ENCODE results near the gene COL20A1. TPM values are rescaled to one million over a fixed set of nuclear protein-coding genes. Genes with fewer than 3 reads are reported as not detected.
"Not testable (repeated sequence)": the region's sequence is repeated elsewhere in the genome, so short reads cannot be mapped to it uniquely, and the experiment has no call there.

The COL20A1 gene
- total and polyA plus RNA-seq, 8 donors, result 0.53 to 2.4 TPM; not detected in 6

DNA sequence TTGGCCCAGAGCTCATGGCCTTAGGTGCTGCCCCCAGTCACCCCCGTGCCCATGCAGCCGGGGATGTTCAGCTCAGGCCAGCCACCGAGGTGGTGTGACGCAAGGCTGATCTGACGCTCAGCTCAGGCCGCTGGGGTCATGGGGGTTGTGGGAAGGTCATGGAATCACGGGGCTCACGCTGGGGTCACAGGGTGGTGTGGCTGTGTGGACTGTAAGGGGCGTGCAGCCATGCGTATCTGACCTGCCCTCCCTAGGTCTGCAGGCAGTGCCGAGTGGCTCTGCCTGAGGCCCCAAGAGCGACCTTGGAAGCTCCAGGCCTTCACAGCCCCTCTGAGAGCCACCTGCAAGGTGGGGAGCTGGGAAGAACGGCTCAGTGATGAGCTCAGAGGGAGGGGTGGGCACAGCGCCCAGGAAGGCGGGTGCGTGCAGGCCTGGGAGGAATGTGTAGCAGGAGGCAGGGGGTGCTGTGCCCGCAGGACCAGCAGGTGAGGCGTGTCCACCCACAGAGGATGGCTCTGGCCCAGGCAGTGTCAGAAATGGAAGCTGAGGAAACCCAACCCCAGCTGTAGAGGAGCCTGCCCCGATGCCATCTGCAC lies 40.4 kb downstream of the COL20A1 start:
- intact Hi-C loops (cut with DNase I; ENCODE audit: low total_unique reads), result no loop called here
- 74 to 81% (median 75%) methylated on average over 18 to 19 of the region's 19 CpGs for WGBS, 5 donors
- Histone ChIP-seq H3K4me3 (no peak overlapping the region), H3K4me1 (no peaks in the 10 kb centered on the region), H3K36me3 (no peaks in the 10 kb centered on the region), H3K27me3 (peaks cover 8 to 100% (median 27%) of the 10 kb centered on the region in 3 donors), H3K27ac (no peak overlapping the region), H3K9me3 (peaks cover 0 to 16% (median 4%) of the 10 kb centered on the region in 4 donors)
- no peak for DNase-seq
- TF ChIP-seq POLR2A (IDR thresholded peaks at IDR 0.05) (no peak), POLR2AphosphoS5 (IDR thresholded peaks at IDR 0.05) (no peak), EP300 (IDR thresholded peaks at IDR 0.05) (no peak)
- TF ChIP-seq, protein P1, sequence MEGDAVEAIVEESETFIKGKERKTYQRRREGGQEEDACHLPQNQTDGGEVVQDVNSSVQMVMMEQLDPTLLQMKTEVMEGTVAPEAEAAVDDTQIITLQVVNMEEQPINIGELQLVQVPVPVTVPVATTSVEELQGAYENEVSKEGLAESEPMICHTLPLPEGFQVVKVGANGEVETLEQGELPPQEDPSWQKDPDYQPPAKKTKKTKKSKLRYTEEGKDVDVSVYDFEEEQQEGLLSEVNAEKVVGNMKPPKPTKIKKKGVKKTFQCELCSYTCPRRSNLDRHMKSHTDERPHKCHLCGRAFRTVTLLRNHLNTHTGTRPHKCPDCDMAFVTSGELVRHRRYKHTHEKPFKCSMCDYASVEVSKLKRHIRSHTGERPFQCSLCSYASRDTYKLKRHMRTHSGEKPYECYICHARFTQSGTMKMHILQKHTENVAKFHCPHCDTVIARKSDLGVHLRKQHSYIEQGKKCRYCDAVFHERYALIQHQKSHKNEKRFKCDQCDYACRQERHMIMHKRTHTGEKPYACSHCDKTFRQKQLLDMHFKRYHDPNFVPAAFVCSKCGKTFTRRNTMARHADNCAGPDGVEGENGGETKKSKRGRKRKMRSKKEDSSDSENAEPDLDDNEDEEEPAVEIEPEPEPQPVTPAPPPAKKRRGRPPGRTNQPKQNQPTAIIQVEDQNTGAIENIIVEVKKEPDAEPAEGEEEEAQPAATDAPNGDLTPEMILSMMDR (IDR thresholded peaks at IDR 0.05), result no peak

DNA sequence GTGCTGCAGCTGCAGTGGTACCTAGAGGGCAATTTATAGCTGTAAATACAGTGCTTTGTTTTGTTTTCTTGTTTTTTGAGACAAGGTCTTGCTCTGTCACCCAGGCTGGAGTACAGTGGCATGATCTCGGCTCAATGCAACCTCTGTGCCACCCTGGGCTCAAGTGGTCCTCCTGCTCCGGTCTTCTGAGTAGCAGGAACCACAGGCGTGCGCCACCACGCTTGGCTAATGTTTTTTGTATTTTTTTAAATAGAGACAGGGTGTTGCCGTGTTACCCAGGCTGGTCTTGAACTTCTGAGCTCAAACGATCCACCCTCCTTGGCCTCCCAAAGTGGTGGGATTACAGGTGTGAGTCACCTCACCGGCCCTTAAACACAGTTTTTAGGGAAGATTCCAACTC lies 41.4 kb downstream of the COL20A1 start:
- no peak overlapping the region for H3K27ac ChIP-seq
- peaks cover 0 to 16% (median 4%) of the 10 kb centered on the region in 4 donors for H3K9me3 ChIP-seq
- H3K36me3 ChIP-seq, result no peaks in the 10 kb centered on the region
- intact Hi-C loops (cut with DNase I; ENCODE audit: low total_unique reads), result no loop called here
- no peak for DNase-seq
- no peaks in the 10 kb centered on the region for H3K4me1 ChIP-seq
- peaks cover 8 to 97% (median 29%) of the 10 kb centered on the region in 3 donors for H3K27me3 ChIP-seq
- 74 to 84% (median 79%) methylated on average over 8 of the region's 8 CpGs for WGBS, 5 donors
- no peak for TF ChIP-seq EP300 (IDR thresholded peaks at IDR 0.05)
- TF ChIP-seq, protein P1 (IDR thresholded peaks at IDR 0.05), result no peak
- no peak for TF ChIP-seq POLR2A (IDR thresholded peaks at IDR 0.05)
- TF ChIP-seq POLR2AphosphoS5 (IDR thresholded peaks at IDR 0.05), result no peak
- no peak overlapping the region for H3K4me3 ChIP-seq

DNA sequence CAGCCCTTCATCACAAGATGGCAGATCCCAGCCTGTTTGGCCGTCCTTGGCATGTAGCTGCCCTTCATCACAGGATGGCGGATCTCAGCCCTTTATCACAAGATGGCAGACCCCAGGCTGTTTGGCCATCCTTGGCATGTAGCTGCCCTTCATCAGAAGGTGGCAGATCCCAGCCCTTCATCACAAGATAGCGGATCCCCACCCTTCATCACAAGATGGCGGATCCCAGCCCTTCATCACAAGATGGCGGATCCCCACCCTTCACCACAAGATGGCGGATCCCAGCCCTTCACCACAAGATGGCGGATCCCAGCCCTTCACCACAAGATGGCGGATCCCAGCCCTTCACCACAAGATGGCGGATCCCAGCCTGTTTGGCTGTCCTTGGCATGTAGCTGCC lies 42.1 kb downstream of the COL20A1 start:
- H3K4me3 ChIP-seq; DNase-seq; H3K36me3 ChIP-seq; H3K4me1 ChIP-seq; intact Hi-C loops (cut with DNase I; ENCODE audit: low total_unique reads); H3K27ac ChIP-seq: not testable (repeated sequence)
- peaks cover 0 to 16% (median 4%) of the 10 kb centered on the region in 4 donors for H3K9me3 ChIP-seq
- 93 to 98% (median 94%) methylated on average over 8 to 9 of the region's 9 CpGs for WGBS, 5 donors
- H3K27me3 ChIP-seq, result peaks cover 5 to 90% (median 29%) of the 10 kb centered on the region in 3 donors

DNA sequence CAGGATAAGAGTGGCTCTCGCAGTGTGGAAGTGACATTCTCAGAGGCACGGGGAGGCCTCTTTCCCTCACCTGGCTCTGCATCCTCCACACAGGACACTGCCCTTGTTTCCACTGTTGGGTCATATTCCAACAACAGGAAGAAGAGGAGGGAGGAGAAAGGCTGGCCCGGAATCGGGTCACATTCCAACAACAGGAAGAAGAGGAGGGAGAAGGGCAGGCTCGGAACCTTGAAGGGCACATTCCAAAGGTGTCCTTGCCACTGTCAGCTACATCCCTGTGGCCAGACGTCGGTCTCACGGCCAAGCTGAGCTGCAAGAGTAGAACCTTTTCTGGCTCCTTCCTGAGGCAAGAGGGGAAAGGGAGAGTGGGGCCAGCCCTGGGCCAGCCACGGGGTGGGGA lies 42.7 kb downstream of the COL20A1 start:
- Histone ChIP-seq H3K9me3 (peaks cover 0 to 16% (median 4%) of the 10 kb centered on the region in 4 donors), H3K4me1 (no peaks in the 10 kb centered on the region), H3K4me3 (no peak overlapping the region), H3K36me3 (no peaks in the 10 kb centered on the region), H3K27ac (no peak overlapping the region), H3K27me3 (peaks cover 4 to 84% (median 29%) of the 10 kb centered on the region in 3 donors)
- intact Hi-C loops (cut with DNase I; ENCODE audit: low total_unique reads), result no loop called here
- DNase-seq, result no peak
- 49 to 68% (median 60%) methylated on average over 9 of the region's 9 CpGs for WGBS, 5 donors
- no peak for TF ChIP-seq POLR2AphosphoS5 (IDR thresholded peaks at IDR 0.05)
- TF ChIP-seq POLR2A (IDR thresholded peaks at IDR 0.05), result no peak
- TF ChIP-seq, protein P1 (IDR thresholded peaks at IDR 0.05), result no peak
- TF ChIP-seq EP300 (IDR thresholded peaks at IDR 0.05), result no peak

DNA sequence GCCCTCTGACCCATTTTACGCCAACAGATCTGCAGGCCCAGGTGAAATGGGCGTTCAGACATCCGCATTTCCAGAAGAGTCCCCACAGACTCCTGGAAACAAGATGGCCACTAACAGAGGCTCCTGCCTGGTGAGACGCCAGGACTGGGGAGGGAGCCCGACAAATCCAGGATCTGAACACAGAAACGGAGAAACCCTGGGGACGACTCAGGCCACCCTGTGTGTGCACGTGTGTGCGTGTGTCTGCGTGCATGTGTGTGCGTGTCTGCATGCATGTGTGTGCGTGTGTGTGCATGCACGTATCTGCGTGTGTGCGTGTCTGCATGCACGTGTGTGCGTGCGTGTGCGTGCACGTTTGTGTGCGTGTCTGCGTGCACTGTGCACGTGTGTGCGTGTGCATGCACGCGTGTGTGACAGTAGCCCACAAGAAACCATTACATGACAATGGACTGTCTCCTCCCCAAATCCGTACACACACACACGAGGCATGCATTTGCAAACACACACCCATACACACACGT lies 43.3 kb downstream of the COL20A1 start:
- intact Hi-C loops (cut with DNase I; ENCODE audit: low total_unique reads), result no loop called here

More for the DNA sequence above, 43.3 kb downstream of the COL20A1 start:
- H3K4me3 ChIP-seq, result no peak overlapping the region
- DNase-seq, result no peak
- no peaks in the 10 kb centered on the region for H3K36me3 ChIP-seq
- TF ChIP-seq POLR2AphosphoS5 (IDR thresholded peaks at IDR 0.05) (no peak), EP300 (IDR thresholded peaks at IDR 0.05) (no peak), POLR2A (IDR thresholded peaks at IDR 0.05) (no peak)
- TF ChIP-seq, protein P1 (IDR thresholded peaks at IDR 0.05), result no peak
- H3K27ac ChIP-seq, result no peak overlapping the region
- H3K9me3 ChIP-seq, result peaks cover 0 to 14% (median 4%) of the 10 kb centered on the region in 4 donors
- 88 to 92% (median 89%) methylated on average over 24 to 29 of the region's 29 CpGs for WGBS, 5 donors
- H3K27me3 ChIP-seq, result peaks cover 4 to 84% (median 27%) of the 10 kb centered on the region in 3 donors
- H3K4me1 ChIP-seq, result no peaks in the 10 kb centered on the region

All from stomach (tissue), 9 donors.